ENCODE measurements around the gene PPHLN1. TPM values are rescaled to one million over a fixed set of nuclear protein-coding genes. Genes with fewer than 3 reads are reported as not detected.

Gene PPHLN1
- polyA plus RNA-seq, 3 donors = 40.7 to 74.8 (median 68.7) TPM

DNA sequence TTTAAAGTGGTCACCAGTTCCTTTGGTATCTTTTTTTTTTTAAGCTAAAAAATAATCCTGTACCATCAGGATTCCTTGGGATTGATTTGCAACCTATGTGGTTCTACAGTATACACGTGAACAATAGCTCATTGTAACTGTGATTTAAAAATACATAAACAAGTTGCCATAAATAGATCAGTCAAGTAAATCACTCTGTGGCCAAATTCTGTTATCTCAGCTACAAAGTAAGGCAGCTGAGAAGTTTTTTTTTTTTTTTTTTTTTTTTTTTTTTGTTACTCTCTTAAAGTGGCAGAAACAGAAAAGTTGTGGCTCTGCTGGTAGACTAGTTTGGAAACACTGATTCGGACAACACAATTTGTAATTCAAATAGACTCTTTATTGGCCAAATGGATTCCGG lies 159.0 kb downstream of the PPHLN1 start:
- peaks cover 0 to 13% (median 6%) of the 10 kb centered on the region in 7 donors for H3K9me3 Mint-ChIP-seq
- peaks cover 6 to 7% of the 10 kb centered on the region in 2 donors for H3K36me3 Mint-ChIP-seq
- peaks cover 13 to 21% of the 10 kb centered on the region in 2 donors for H3K4me1 ChIP-seq (ENCODE audit: control insufficient read depth in 1 of 2, insufficient read depth in 2 of 2, low read length in 2 of 2)
- no peak overlapping the region for H3K27ac Mint-ChIP-seq
- no peaks in the 10 kb centered on the region for H3K79me2 ChIP-seq (ENCODE audit: insufficient read depth, low read length)
- no peak overlapping the region for H3K9ac ChIP-seq (ENCODE audit: insufficient read depth, low read length, poor library complexity, severe bottlenecking)
- peak overlapping the region in 1 of 2 donors; percentile 97 for H3K4me3 Mint-ChIP-seq
- no peak overlapping the region for H3K4me2 ChIP-seq (replicated peaks; ENCODE audit: extremely low read depth, low read length, poor library complexity, severe bottlenecking)
- no peak overlapping the region for H3K4me3 ChIP-seq (replicated peaks in 1 of 3; ENCODE audit: low read depth in 2 of 3, low read length in 3 of 3)
- peaks cover 17% of the 10 kb centered on the region for H3K4me1 Mint-ChIP-seq
- H3K27ac ChIP-seq (ENCODE audit: low read depth in 1 of 2, low read length in 2 of 2) = no peak overlapping the region
- intact Hi-C loops (cut with micrococcal nuclease) = no loop called here
- H3K36me3 ChIP-seq (replicated peaks in 1 of 2; ENCODE audit: control insufficient read depth in 1 of 2, insufficient read depth in 2 of 2, low read length in 2 of 2) = no peaks in the 10 kb centered on the region
- TF ChIP-seq, protein P1, sequence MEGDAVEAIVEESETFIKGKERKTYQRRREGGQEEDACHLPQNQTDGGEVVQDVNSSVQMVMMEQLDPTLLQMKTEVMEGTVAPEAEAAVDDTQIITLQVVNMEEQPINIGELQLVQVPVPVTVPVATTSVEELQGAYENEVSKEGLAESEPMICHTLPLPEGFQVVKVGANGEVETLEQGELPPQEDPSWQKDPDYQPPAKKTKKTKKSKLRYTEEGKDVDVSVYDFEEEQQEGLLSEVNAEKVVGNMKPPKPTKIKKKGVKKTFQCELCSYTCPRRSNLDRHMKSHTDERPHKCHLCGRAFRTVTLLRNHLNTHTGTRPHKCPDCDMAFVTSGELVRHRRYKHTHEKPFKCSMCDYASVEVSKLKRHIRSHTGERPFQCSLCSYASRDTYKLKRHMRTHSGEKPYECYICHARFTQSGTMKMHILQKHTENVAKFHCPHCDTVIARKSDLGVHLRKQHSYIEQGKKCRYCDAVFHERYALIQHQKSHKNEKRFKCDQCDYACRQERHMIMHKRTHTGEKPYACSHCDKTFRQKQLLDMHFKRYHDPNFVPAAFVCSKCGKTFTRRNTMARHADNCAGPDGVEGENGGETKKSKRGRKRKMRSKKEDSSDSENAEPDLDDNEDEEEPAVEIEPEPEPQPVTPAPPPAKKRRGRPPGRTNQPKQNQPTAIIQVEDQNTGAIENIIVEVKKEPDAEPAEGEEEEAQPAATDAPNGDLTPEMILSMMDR (IDR thresholded peaks at IDR 0.05) = no peak
- no peak for DNase-seq
- WGBS (ENCODE audit: insufficient coverage) = 100% methylated on average over 1 of the region's 3 CpGs
- no peaks in the 10 kb centered on the region for H4K20me1 ChIP-seq (ENCODE audit: insufficient read depth, low read length)
- no peaks in the 10 kb centered on the region for H3K9me3 ChIP-seq (replicated peaks in 1 of 2; ENCODE audit: control insufficient read depth in 1 of 2, insufficient read depth in 1 of 2, low read length in 2 of 2)
- peaks cover 51 to 71% of the 10 kb centered on the region in 2 donors for H3K27me3 ChIP-seq (ENCODE audit: control insufficient read depth in 2 of 2, insufficient read depth in 2 of 2, low read length in 2 of 2)
- no peak overlapping the region for H2AFZ ChIP-seq (ENCODE audit: insufficient read depth, low read depth, low read length, poor library complexity, severe bottlenecking)
- H3K27me3 Mint-ChIP-seq (ENCODE audit: low read depth in 3 of 3) = peaks cover 53 to 75% (median 55%) of the 10 kb centered on the region in 3 donors

DNA sequence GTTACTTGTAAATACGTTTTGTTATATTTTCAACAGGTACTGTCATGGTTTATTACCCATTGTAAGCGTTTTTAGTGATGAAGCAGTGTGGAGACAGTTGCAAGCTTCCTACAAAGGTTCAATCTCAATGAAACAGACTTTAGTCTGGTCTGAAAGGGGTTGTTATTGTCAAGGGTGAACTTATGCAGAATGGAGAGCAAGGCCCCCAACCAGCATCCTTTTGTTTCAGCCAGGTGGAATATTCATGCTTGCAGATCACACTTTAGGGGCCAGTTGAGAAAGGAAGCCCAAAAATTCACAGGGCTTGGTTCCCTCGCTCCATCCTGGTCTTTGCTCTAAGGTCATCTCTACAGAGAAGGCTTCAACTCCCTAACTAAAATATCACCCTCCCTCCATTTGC lies 159.9 kb downstream of the PPHLN1 start:
- Histone ChIP-seq H3K4me3 (replicated peaks in 1 of 3; ENCODE audit: low read depth in 2 of 3, low read length in 3 of 3) (no peak overlapping the region), H3K9me3 (replicated peaks in 1 of 2; ENCODE audit: control insufficient read depth in 1 of 2, insufficient read depth in 1 of 2, low read length in 2 of 2) (no peaks in the 10 kb centered on the region), H3K9ac (ENCODE audit: insufficient read depth, low read length, poor library complexity, severe bottlenecking) (no peak overlapping the region), H3K4me2 (replicated peaks; ENCODE audit: extremely low read depth, low read length, poor library complexity, severe bottlenecking) (no peak overlapping the region), H3K27me3 (ENCODE audit: control insufficient read depth in 2 of 2, insufficient read depth in 2 of 2, low read length in 2 of 2) (peaks cover 49 to 64% of the 10 kb centered on the region in 2 donors), H2AFZ (ENCODE audit: insufficient read depth, low read depth, low read length, poor library complexity, severe bottlenecking) (no peak overlapping the region), H3K79me2 (ENCODE audit: insufficient read depth, low read length) (no peaks in the 10 kb centered on the region), H3K4me1 (ENCODE audit: control insufficient read depth in 1 of 2, insufficient read depth in 2 of 2, low read length in 2 of 2) (peaks cover 13 to 21% of the 10 kb centered on the region in 2 donors), H3K27ac (ENCODE audit: low read depth in 1 of 2, low read length in 2 of 2) (no peak overlapping the region), H4K20me1 (ENCODE audit: insufficient read depth, low read length) (no peaks in the 10 kb centered on the region), H3K36me3 (replicated peaks in 1 of 2; ENCODE audit: control insufficient read depth in 1 of 2, insufficient read depth in 2 of 2, low read length in 2 of 2) (no peaks in the 10 kb centered on the region)
- TF ChIP-seq, protein P1 (IDR thresholded peaks at IDR 0.05) = no peak
- Mint-ChIP-seq H3K36me3 (peaks cover 6 to 7% of the 10 kb centered on the region in 2 donors), H3K4me3 (peak overlapping the region in 1 of 2 donors; percentile 30), H3K27me3 (ENCODE audit: low read depth in 3 of 3) (peaks cover 52 to 71% (median 55%) of the 10 kb centered on the region in 3 donors), H3K4me1 (peaks cover 17% of the 10 kb centered on the region), H3K9me3 (peaks cover 0 to 13% (median 6%) of the 10 kb centered on the region in 7 donors), H3K27ac (no peak overlapping the region)
- intact Hi-C loops (cut with micrococcal nuclease) = no loop called here
- DNase-seq = no peak
- no CpG with 5 or more reads among the region's 3 CpGs for WGBS (ENCODE audit: insufficient coverage)
